Endothelial cell of umbilical vein (primary cell): ENCODE measurements around the gene DAO. TPM values are rescaled to one million over a fixed set of nuclear protein-coding genes. Genes with fewer than 3 reads are reported as not detected.

Experiments used
- BruUV-seq: library from RNA; stranded (reverse); fragments of 400-500 nt; replicated peaks from 2 replicates; lab custom pipeline; 2021; lab: Mats Ljungman, UMichigan
- CTCF ChIA-PET: fragments of 300-600, 350-600 bp; sonication (Branson Sonifier 250); formaldehyde crosslinking; loops from one replicate; lab custom pipeline; 2021; ENCODE audit warnings: antibody characterized with exemption, inconsistent platforms; lab: Charles Lee
- POLR2A ChIA-PET: fragments of 300-600, 350-600 bp; sonication (Branson Sonifier 250); formaldehyde crosslinking; loops from one replicate; lab custom pipeline; 2021; ENCODE audit warnings: antibody characterized with exemption, inconsistent platforms; lab: Charles Lee
- DNase-seq: peaks from one replicate; pipeline ENCODE4 v3.0.0-alpha.2; 2011; ENCODE audit warnings: low read depth, low spot score
- FAIRE-seq: peaks from 2 replicates; lab custom pipeline; 2011; peaks lifted over from hg19 to GRCh38; lab: Jason Lieb, UNC
- H2AFZ ChIP-seq: 2 replicates; pipeline ENCODE4 v1.6.0; 2012; ENCODE audit warnings: low read depth, low read length, control low read depth, inconsistent platforms
- H3K27ac ChIP-seq: 2 replicates; pipeline ENCODE4 v1.5.1; 2011; ENCODE audit warnings: low read depth, mild to moderate bottlenecking, control low read depth, low read length, moderate library complexity; ENCODE audit not compliant: insufficient read depth
- H3K27me3 ChIP-seq, 2 experiments: 2 replicates each; pipeline versions ENCODE4 v1.6.0 to v1.6.1; 2011; ENCODE audit warnings: low read length in 2 of 2, mixed read lengths in 1 of 2; ENCODE audit not compliant: control insufficient read depth in 2 of 2, insufficient read depth in 2 of 2
- H3K36me3 ChIP-seq, 2 experiments: 2 replicates in 1 of 2; 3 replicates in 1 of 2; pipeline ENCODE4 v1.5.1; 2011; ENCODE audit warnings: low read length in 2 of 2, mild to moderate bottlenecking in 1 of 2, moderate library complexity in 1 of 2; ENCODE audit not compliant: control insufficient read depth in 2 of 2, insufficient read depth in 2 of 2; ENCODE audit errors: extremely low read depth in 1 of 2
- H3K4me1 ChIP-seq: 3 replicates; pipeline ENCODE4 v1.5.1; 2011; ENCODE audit warnings: mild to moderate bottlenecking, low read length; ENCODE audit not compliant: control insufficient read depth, insufficient read depth; ENCODE audit errors: extremely low read depth
- H3K4me2 ChIP-seq: 2 replicates; pipeline ENCODE4 v1.6.1; 2011; ENCODE audit warnings: low read length, control low read depth, mixed read lengths; ENCODE audit not compliant: insufficient read depth
- H3K4me3 ChIP-seq, 3 experiments: fragments of 200-600 bp in 1 of 3; sonication (generic), shearing (Covaris generic) in 1 of 3; replicated peaks in 1 of 3; 2 replicates each; pipeline ENCODE4 v1.5.1; 2011 to 2016; ENCODE audit warnings: control low read depth in 3 of 3, low read length in 3 of 3, mild to moderate bottlenecking in 2 of 3, inconsistent platforms in 1 of 3, low read depth in 1 of 3, moderate library complexity in 1 of 3; ENCODE audit not compliant: insufficient read depth in 1 of 3
- H3K79me2 ChIP-seq: 2 replicates; pipeline ENCODE4 v1.6.0; 2012; ENCODE audit warnings: low read length, inconsistent platforms; ENCODE audit not compliant: control insufficient read depth, insufficient read depth
- H3K9ac ChIP-seq: replicated peaks from 2 replicates; pipeline ENCODE3; 2011; ENCODE audit warnings: low read length, control low read depth; ENCODE audit not compliant: insufficient read depth; ENCODE audit errors: extremely low read depth
- H3K9me1 ChIP-seq: replicated peaks from 3 replicates; pipeline ENCODE4 v1.6.0; 2011; ENCODE audit warnings: mild to moderate bottlenecking, low read length; ENCODE audit not compliant: control insufficient read depth, insufficient read depth; ENCODE audit errors: extremely low read depth
- H3K9me3 ChIP-seq: replicated peaks from 2 replicates; pipeline ENCODE4 v1.5.1; 2012; ENCODE audit warnings: low read length, inconsistent platforms; ENCODE audit not compliant: control insufficient read depth, insufficient read depth
- H4K20me1 ChIP-seq: replicated peaks from 2 replicates; pipeline ENCODE3; 2011; ENCODE audit warnings: mild to moderate bottlenecking, low read length; ENCODE audit not compliant: control insufficient read depth, insufficient read depth; ENCODE audit errors: extremely low read depth
- CTCF ChIP-seq, 2 donors: IDR thresholded peaks; 1 replicate in 1 of 2; 2 replicates in 1 of 2; pipeline ENCODE4 v1.5.1; 2011; ENCODE audit warnings: low read length in 2 of 2, mild to moderate bottlenecking in 2 of 2, moderate library complexity in 2 of 2, control low read depth in 1 of 2, inconsistent platforms in 1 of 2, low read depth in 1 of 2; ENCODE audit not compliant: insufficient read depth in 1 of 2; ENCODE audit errors: extremely low read depth in 1 of 2
- EZH2 ChIP-seq: IDR thresholded peaks from 2 replicates; pipeline ENCODE4 v1.6.1; 2012; ENCODE audit warnings: borderline replicate concordance, low read depth, mild to moderate bottlenecking, moderate library complexity, low read length, inconsistent platforms; ENCODE audit not compliant: severe bottlenecking
- FOS ChIP-seq: IDR thresholded peaks from 2 replicates; pipeline ENCODE4 v1.6.1; 2011; ENCODE audit warnings: mild to moderate bottlenecking, low read length, moderate library complexity, borderline replicate concordance; ENCODE audit not compliant: insufficient read depth
- GATA2 ChIP-seq: IDR thresholded peaks from 2 replicates; pipeline ENCODE4 v1.7.0; 2011; ENCODE audit warnings: low read depth, mild to moderate bottlenecking, moderate library complexity, mixed read lengths, low read length; ENCODE audit not compliant: insufficient read length, insufficient read depth
- JUN ChIP-seq: IDR thresholded peaks from 2 replicates; pipeline ENCODE4 v1.6.1; 2011; ENCODE audit warnings: borderline replicate concordance, low read depth; ENCODE audit not compliant: insufficient read length, insufficient read depth
- MAX ChIP-seq: IDR thresholded peaks from 2 replicates; pipeline ENCODE4 v1.6.1; 2011; ENCODE audit not compliant: insufficient read depth, insufficient read length
- MYC ChIP-seq: IDR thresholded peaks from one replicate; pipeline ENCODE4 v1.6.1; 2011; ENCODE audit warnings: mild to moderate bottlenecking, low read depth, low read length
- POLR2A ChIP-seq: IDR thresholded peaks from 2 replicates; pipeline ENCODE4 v1.6.1; 2012; ENCODE audit warnings: low read depth, mild to moderate bottlenecking, control low read depth, low read length
- POLR2AphosphoS5 ChIP-seq: IDR thresholded peaks from 2 replicates; pipeline ENCODE4 v1.6.1; 2012; ENCODE audit warnings: low read depth, mild to moderate bottlenecking, control low read depth, low read length, moderate library complexity; ENCODE audit not compliant: insufficient read depth
- dilution Hi-C: fragments of 300-500 bp; cut with MboI; formaldehyde crosslinking; loops from one replicate; pipeline ENCODE4 v1.15.0; 2019; ENCODE audit warnings: low sequenced_read_pairs; ENCODE audit not compliant: extremely low pct_ligation_motif_present
- intact Hi-C: fragments of 100-400 bp; cut with micrococcal nuclease; formaldehyde crosslinking; loops from one replicate; pipeline ENCODE4 v1.10.0; 2022
- polyA plus RNA-seq, 4 experiments: library from polyadenylated mRNA; depleted of rRNA in 3 of 4; stranded (reverse) in 3 of 4; unstranded in 1 of 4; fragments of >200 nt; gene quantifications; 2 replicates each; pipeline versions ENCODE4 v1.2.1 to v1.2.3, GENCODE V29; 2011 to 2012; ENCODE audit warnings: missing spikeins in 1 of 4
- total RNA-seq: library from RNA; stranded (reverse); gene quantifications from 2 replicates; pipeline ENCODE4 v1.2.3, GENCODE V29; 2021

The DAO gene
- total and polyA plus RNA-seq, 2 donors (not counting 3 experiments of a cell fraction or from before 2014, with no cell fraction given) = not detected

GRCh38 chr12:108899145-108899544, 19.3 kb downstream of the DAO start:
- FAIRE-seq = no peak
- H3K4me1 ChIP-seq = no peaks in the 10 kb centered on the region
- dilution Hi-C loops (no loop called here), intact Hi-C loops (no loop called here)
- no peak for TF ChIP-seq POLR2A
- no peak for TF ChIP-seq POLR2AphosphoS5
- no peak for TF ChIP-seq JUN
- TF ChIP-seq EZH2 = no peak
- no peak for TF ChIP-seq FOS
- TF ChIP-seq MAX = no peak
- no peak for TF ChIP-seq MYC
- TF ChIP-seq GATA2 = no peak
- no peaks in the 10 kb centered on the region for H3K9me1 ChIP-seq
- no peaks in the 10 kb centered on the region for H3K79me2 ChIP-seq
- H3K36me3 ChIP-seq = no peaks in the 10 kb centered on the region
- DNase-seq = no peak
- H4K20me1 ChIP-seq = no peaks in the 10 kb centered on the region
- H3K27me3 ChIP-seq = no peaks in the 10 kb centered on the region
- no peaks in the 10 kb centered on the region for H3K9me3 ChIP-seq
- POLR2A ChIA-PET = no interaction called here
- H3K27ac ChIP-seq = no peak overlapping the region
- no TSS peak for BruUV-seq
- no peak overlapping the region for H3K9ac ChIP-seq
- no peak overlapping the region for H3K4me2 ChIP-seq
- no peak overlapping the region for H3K4me3 ChIP-seq
- CTCF ChIA-PET = no interaction called here
- H2AFZ ChIP-seq = no peak overlapping the region

GRCh38 chr12:108905725-108906124, 25.8 kb downstream of the DAO start:
- BruUV-seq = no TSS peak
- no peak overlapping the region for H3K4me2 ChIP-seq
- H3K36me3 ChIP-seq = no peaks in the 10 kb centered on the region
- no peaks in the 10 kb centered on the region for H3K79me2 ChIP-seq
- ChIA-PET POLR2A (no interaction called here), CTCF (interaction anchor here (1.2 kb wide), 1 partner anchor 16 kb away, joined by 3 read pairs; no protein-coding TSS in a partner anchor)
- no peaks in the 10 kb centered on the region for H4K20me1 ChIP-seq
- no peak for TF ChIP-seq MYC
- no peak for TF ChIP-seq EZH2
- TF ChIP-seq FOS = no peak
- no peak for TF ChIP-seq CTCF (IDR thresholded peaks at IDR 0.05; ENCODE audit: extremely low read depth in 1 of 2, insufficient read depth in 1 of 2, low read depth in 1 of 2, low read length in 2 of 2)
- TF ChIP-seq POLR2AphosphoS5 = no peak
- no peak for TF ChIP-seq MAX
- TF ChIP-seq POLR2A = no peak
- no peak for TF ChIP-seq JUN
- no peak for TF ChIP-seq GATA2
- H3K4me3 ChIP-seq = no peak overlapping the region
- DNase-seq (no peak), FAIRE-seq (no peak)
- no peaks in the 10 kb centered on the region for H3K9me3 ChIP-seq
- no peak overlapping the region for H3K9ac ChIP-seq
- H3K27me3 ChIP-seq = no peaks in the 10 kb centered on the region
- dilution Hi-C loops (no loop called here), intact Hi-C loops (no loop called here)
- no peak overlapping the region for H2AFZ ChIP-seq
- H3K27ac ChIP-seq = no peak overlapping the region
- no peaks in the 10 kb centered on the region for H3K4me1 ChIP-seq
- H3K9me1 ChIP-seq = no peaks in the 10 kb centered on the region
